Large intestine (tissue), 3 donors: Measurements from ENCODE around the gene MICAL2. TPM values are rescaled to one million over a fixed set of nuclear protein-coding genes. Genes with fewer than 3 reads are reported as not detected.

ENCODE experiments used
- DNase-seq, 2 donors: peaks; one replicate each; pipeline versions ENCODE4 v3.0.0 to v3.0.0-alpha.2; 2013
- H3K27ac ChIP-seq: one replicate; pipeline ENCODE4 v1.5.1; 2013; ENCODE audit warnings: low read length
- H3K27me3 ChIP-seq: 2 replicates; pipeline ENCODE4 v1.6.1; 2013; ENCODE audit warnings: low read length; ENCODE audit not compliant: control insufficient read depth, insufficient read depth
- H3K36me3 ChIP-seq: 2 replicates; pipeline ENCODE4 v1.6.1; 2013; ENCODE audit warnings: low read length; ENCODE audit not compliant: control insufficient read depth, insufficient read depth
- H3K4me1 ChIP-seq: one replicate; pipeline ENCODE4 v1.6.1; 2013; ENCODE audit warnings: low read length; ENCODE audit not compliant: control insufficient read depth, insufficient read depth
- H3K4me3 ChIP-seq: one replicate; pipeline ENCODE4 v1.5.1; 2013; ENCODE audit warnings: low read length
- H3K9me3 ChIP-seq: one replicate; pipeline ENCODE4 v1.6.1; 2013; ENCODE audit warnings: mild to moderate bottlenecking, low read depth, low read length, moderate library complexity; ENCODE audit not compliant: control insufficient read depth
- WGBS: methylation state at CpG from one replicate; pipeline ENCODE4 v1.1.5; 2013; ENCODE audit warnings: low lambda C conversion rate; ENCODE audit not compliant: insufficient coverage; 5-methylcytosine and 5-hydroxymethylcytosine counted together
- polyA plus RNA-seq: library from polyadenylated mRNA; unstranded; fragments of 120-200 nt; gene quantifications from one replicate; pipeline ENCODE4 v1.2.1, GENCODE V29; 2013

MICAL2 gene
- polyA plus RNA-seq, 1 donor, result 39.8 TPM

GRCh38 chr11:12211331-12212065 is 101.1 kb downstream of the MICAL2 start:
- no peak overlapping the region for H3K27ac ChIP-seq
- no peaks in the 10 kb centered on the region for H3K27me3 ChIP-seq
- H3K4me1 ChIP-seq, result peaks cover 43% of the 10 kb centered on the region
- no peaks in the 10 kb centered on the region for H3K9me3 ChIP-seq
- no peak for DNase-seq
- no peak overlapping the region for H3K4me3 ChIP-seq
- H3K36me3 ChIP-seq, result peaks cover 23% of the 10 kb centered on the region
- WGBS, result no CpG with 5 or more reads among the region's 7 CpGs

- no CpG with 5 or more reads among the region's 7 CpGs for WGBS
- no peak overlapping the region for H3K4me3 ChIP-seq
- H3K27ac ChIP-seq, result no peak overlapping the region
- no peaks in the 10 kb centered on the region for H3K27me3 ChIP-seq
- peaks cover 47% of the 10 kb centered on the region for H3K4me1 ChIP-seq
- peaks cover 25% of the 10 kb centered on the region for H3K36me3 ChIP-seq
- no peaks in the 10 kb centered on the region for H3K9me3 ChIP-seq
- DNase-seq, result no peak
Observed at GRCh38 chr11:12212174-12212820, 101.9 kb downstream of the MICAL2 start.

- Histone ChIP-seq H3K36me3 (peaks cover 26% of the 10 kb centered on the region), H3K27ac (no peak overlapping the region), H3K4me3 (no peak overlapping the region), H3K4me1 (peaks cover 47% of the 10 kb centered on the region), H3K27me3 (no peaks in the 10 kb centered on the region), H3K9me3 (no peaks in the 10 kb centered on the region)
- no peak for DNase-seq
- WGBS, result no CpG with 5 or more reads among the region's 5 CpGs
Observed at GRCh38 chr11:12212821-12213185, 102.4 kb downstream of the MICAL2 start.

DNA sequence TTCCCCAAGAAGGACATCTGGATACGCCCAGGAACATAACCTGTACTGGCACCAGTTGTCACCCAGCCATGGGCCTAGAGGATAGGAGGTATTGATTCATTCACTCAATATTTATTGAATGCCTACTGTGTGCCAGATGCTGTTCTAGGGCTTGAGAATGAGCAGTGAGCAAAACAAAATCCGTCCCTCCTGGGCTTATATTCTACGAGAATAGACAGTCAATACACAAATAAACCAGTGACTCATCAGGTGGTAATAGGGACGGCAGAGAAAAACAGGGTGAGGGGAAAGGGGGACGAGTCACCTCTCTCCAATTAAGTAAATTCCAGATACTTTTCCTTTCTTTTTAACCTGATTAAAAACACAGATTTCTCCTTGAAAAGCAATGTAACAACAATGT is 103.5 kb downstream of the MICAL2 start:
- no CpG with 5 or more reads among the region's 5 CpGs for WGBS
- Histone ChIP-seq H3K4me3 (no peak overlapping the region), H3K27me3 (no peaks in the 10 kb centered on the region), H3K4me1 (peaks cover 47% of the 10 kb centered on the region), H3K27ac (no peak overlapping the region), H3K36me3 (peaks cover 25% of the 10 kb centered on the region), H3K9me3 (no peaks in the 10 kb centered on the region)
- no peak for DNase-seq

GRCh38 chr11:12214751-12215150 is 104.4 kb downstream of the MICAL2 start:
- Histone ChIP-seq H3K4me3 (no peak overlapping the region), H3K9me3 (no peaks in the 10 kb centered on the region), H3K27me3 (no peaks in the 10 kb centered on the region), H3K4me1 (peaks cover 49% of the 10 kb centered on the region), H3K36me3 (peaks cover 18% of the 10 kb centered on the region), H3K27ac (peak overlapping the region; percentile 55)
- DNase-seq, result no peak

DNA sequence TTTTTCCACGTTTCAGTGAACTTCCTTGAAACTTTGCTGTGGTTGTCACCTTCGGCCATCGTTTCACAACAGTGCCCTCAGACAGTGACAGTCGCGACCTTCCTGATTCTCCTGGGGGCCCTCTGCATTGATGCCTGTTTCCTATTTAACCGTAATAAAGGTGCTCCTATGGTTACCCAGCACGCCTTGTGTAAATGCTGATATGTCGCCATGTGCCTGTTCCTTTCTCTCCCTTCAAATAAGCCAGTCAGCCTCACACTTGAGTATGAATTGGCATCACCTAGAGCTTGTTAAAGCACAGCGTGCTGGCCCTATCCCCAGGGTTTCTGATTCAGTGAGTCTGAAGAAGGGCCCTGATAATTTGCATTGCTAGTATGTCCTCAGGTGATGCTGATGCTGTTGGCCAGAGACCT is 104.8 kb downstream of the MICAL2 start:
- no CpG with 5 or more reads among the region's 9 CpGs for WGBS
- DNase-seq, result peak; percentile 68 to 82
- peaks cover 16% of the 10 kb centered on the region for H3K36me3 ChIP-seq
- H3K9me3 ChIP-seq, result no peaks in the 10 kb centered on the region
- no peaks in the 10 kb centered on the region for H3K27me3 ChIP-seq
- no peak overlapping the region for H3K4me3 ChIP-seq
- H3K27ac ChIP-seq, result peak overlapping the region; percentile 55
- peaks cover 49% of the 10 kb centered on the region for H3K4me1 ChIP-seq

GRCh38 chr11:12216041-12216451 is 105.7 kb downstream of the MICAL2 start:
- Histone ChIP-seq H3K9me3 (no peaks in the 10 kb centered on the region), H3K27ac (no peak overlapping the region), H3K27me3 (no peaks in the 10 kb centered on the region), H3K36me3 (peaks cover 14% of the 10 kb centered on the region), H3K4me3 (no peak overlapping the region), H3K4me1 (peaks cover 49% of the 10 kb centered on the region)
- DNase-seq, result peak in 1 of 2 donors; percentile 45
- 20% methylated on average over 1 of the region's 10 CpGs for WGBS

DNA sequence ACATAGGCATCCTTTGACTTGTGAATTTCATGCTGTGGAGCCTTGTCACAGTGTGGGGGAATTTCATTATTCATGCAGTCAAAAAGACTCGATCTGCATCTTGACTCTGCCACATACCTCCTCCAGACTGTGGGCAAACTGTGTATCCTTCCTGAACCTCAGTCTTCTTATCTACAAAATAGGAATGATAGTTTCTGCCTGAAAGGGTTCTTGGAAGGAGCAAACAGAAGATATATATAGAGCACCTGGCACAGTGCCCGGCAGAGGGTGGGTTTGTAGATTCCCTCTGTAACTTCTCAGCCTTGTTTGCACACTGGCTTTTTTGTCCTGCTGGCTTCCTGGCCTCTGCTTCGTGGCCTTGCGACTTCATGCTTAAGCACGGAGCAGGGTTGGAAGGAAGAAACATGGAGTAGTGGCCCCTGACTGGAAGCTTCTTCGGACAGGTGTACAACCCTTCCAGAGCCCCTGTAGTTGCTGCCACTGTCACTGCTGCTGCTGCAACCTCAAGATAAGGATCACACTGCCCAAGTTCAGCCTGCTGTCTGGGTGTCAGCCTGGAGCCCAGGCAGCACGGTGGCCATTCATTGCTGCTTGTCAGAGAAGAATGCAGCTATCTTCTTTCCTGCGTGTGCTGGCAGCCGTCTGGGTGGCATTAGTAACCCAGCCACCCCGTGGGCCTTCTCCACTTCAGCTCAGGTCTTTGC is 106.4 kb downstream of the MICAL2 start:
- Histone ChIP-seq H3K4me1 (peaks cover 49% of the 10 kb centered on the region), H3K36me3 (peaks cover 18% of the 10 kb centered on the region), H3K27me3 (no peaks in the 10 kb centered on the region), H3K27ac (no peak overlapping the region), H3K4me3 (no peak overlapping the region), H3K9me3 (no peaks in the 10 kb centered on the region)
- peak in 1 of 2 donors; percentile 36 for DNase-seq
- WGBS, result 40% methylated on average over 1 of the region's 10 CpGs

- Histone ChIP-seq H3K4me3 (no peak overlapping the region), H3K36me3 (peaks cover 19% of the 10 kb centered on the region), H3K27ac (no peak overlapping the region)
Observed at GRCh38 chr11:12217879-12218278, 107.5 kb downstream of the MICAL2 start.

GRCh38 chr11:12218909-12219308 is 108.5 kb downstream of the MICAL2 start:
- Histone ChIP-seq H3K9me3 (no peaks in the 10 kb centered on the region), H3K27ac (peak overlapping the region; percentile 9), H3K36me3 (peaks cover 12% of the 10 kb centered on the region), H3K4me1 (peaks cover 63% of the 10 kb centered on the region), H3K27me3 (no peaks in the 10 kb centered on the region), H3K4me3 (no peak overlapping the region)
- WGBS, result no CpG with 5 or more reads among the region's 4 CpGs
- DNase-seq, result peak; percentile 61 to 83

More at GRCh38 chr11:12217879-12218278, 107.5 kb downstream of the MICAL2 start:
- no peak for DNase-seq
- Histone ChIP-seq H3K4me1 (peaks cover 53% of the 10 kb centered on the region), H3K9me3 (no peaks in the 10 kb centered on the region), H3K27me3 (no peaks in the 10 kb centered on the region)
- WGBS, result 100% methylated on average over 1 of the region's 4 CpGs
